Activated naive CD8-positive, alpha-beta T cell treated with anti-CD3 and anti-CD28 coated beads, Interleukin-2, amount 50 U/mL, for 16 hours (primary cell): ENCODE measurements around the gene CNPPD1.

Experiments
- DNase-seq: peaks from one replicate; pipeline ENCODE4 v3.0.0-alpha.2; 2020; ENCODE audit warnings: low read depth, low spot score

Gene CNPPD1

GRCh38 chr2:219176818-219177551 is at the start of gene CNPPD1:
CNPPD1 (minus strand) TSS chr2:219176925; CDS start chr2:219176828, 97 bp downstream.
- DNase-seq: peak; percentile 71

GRCh38 chr2:219225350-219225749 is 48.6 kb upstream of the CNPPD1 start:
- no peak for DNase-seq

- no peak for DNase-seq
Measured at GRCh38 chr2:219223831-219224610, 47.3 kb upstream of the CNPPD1 start.

- no peak for DNase-seq
Measured at GRCh38 chr2:219221957-219222518, 45.3 kb upstream of the CNPPD1 start.

GRCh38 chr2:219220652-219221402 is 44.1 kb upstream of the CNPPD1 start:
- no peak for DNase-seq

- no peak for DNase-seq
Measured at GRCh38 chr2:219219784-219220532, 43.2 kb upstream of the CNPPD1 start.

- peak; percentile 78 for DNase-seq
Measured at GRCh38 chr2:219218732-219219701, 42.3 kb upstream of the CNPPD1 start, which contains the start of gene ABCB6. ABCB6 (minus strand) TSS chr2:219218958; CDS start chr2:219218673, 285 bp downstream.

GRCh38 chr2:219218217-219218731 is 41.5 kb upstream of the CNPPD1 start:
- no peak for DNase-seq

- no peak for DNase-seq
Measured at GRCh38 chr2:219216535-219216915, 39.8 kb upstream of the CNPPD1 start.

- DNase-seq: no peak
Measured at GRCh38 chr2:219215871-219216534, 39.3 kb upstream of the CNPPD1 start.

GRCh38 chr2:219214786-219215185 is 38.1 kb upstream of the CNPPD1 start:
- no peak for DNase-seq

GRCh38 chr2:219214141-219214540 is 37.4 kb upstream of the CNPPD1 start:
- DNase-seq: no peak

GRCh38 chr2:219213486-219214071 is 36.9 kb upstream of the CNPPD1 start:
- DNase-seq: no peak

GRCh38 chr2:219213026-219213415 is 36.3 kb upstream of the CNPPD1 start:
- no peak for DNase-seq

- DNase-seq: no peak
Measured at GRCh38 chr2:219210886-219211362, 34.2 kb upstream of the CNPPD1 start.

GRCh38 chr2:219210196-219210885 is 33.6 kb upstream of the CNPPD1 start:
- no peak for DNase-seq

- DNase-seq: no peak
Measured at GRCh38 chr2:219209236-219210195, 32.8 kb upstream of the CNPPD1 start.
